HG02852 (cell line): ENCODE results near the gene MEF2D.

Experiments
- ATAC-seq: cut with Tn5 transposase; IDR thresholded peaks from one replicate; pipeline ENCODE4 v1.9.1; 2021; ENCODE audit warnings: mild to moderate bottlenecking, moderate library complexity; ENCODE audit not compliant: unreplicated experiment

The MEF2D gene

GRCh38 chr1:156471496-156472490 is 28.8 kb downstream of the MEF2D start:
- no peak for ATAC-seq

- no peak for ATAC-seq
These were observed 30.1 kb downstream of the MEF2D start for GRCh38 chr1:156470473-156470872.

GRCh38 chr1:156468693-156469345 is 31.8 kb downstream of the MEF2D start:
- no peak for ATAC-seq

GRCh38 chr1:156467906-156468305 is 32.7 kb downstream of the MEF2D start:
- ATAC-seq = no peak

- ATAC-seq = no peak
These were observed 33.2 kb downstream of the MEF2D start for GRCh38 chr1:156467385-156467784.

- ATAC-seq = no peak
These were observed 34.7 kb downstream of the MEF2D start for GRCh38 chr1:156465747-156466365.

GRCh38 chr1:156464825-156465452 is 35.6 kb downstream of the MEF2D start:
- ATAC-seq = no peak

- no peak for ATAC-seq
These were observed 36.2 kb downstream of the MEF2D start for GRCh38 chr1:156464335-156464734.

GRCh38 chr1:156463874-156464273 is 36.7 kb downstream of the MEF2D start:
- ATAC-seq = no peak

GRCh38 chr1:156462954-156463795 is 37.4 kb downstream of the MEF2D start:
- ATAC-seq = no peak

GRCh38 chr1:156461781-156462647 is 38.6 kb downstream of the MEF2D start:
- ATAC-seq = no peak

- no peak for ATAC-seq
These were observed 39.5 kb downstream of the MEF2D start for GRCh38 chr1:156461109-156461508.

GRCh38 chr1:156460525-156460924 is 40.0 kb downstream of the MEF2D start:
- ATAC-seq = no peak

- ATAC-seq = no peak
These were observed 42.4 kb downstream of the MEF2D start for GRCh38 chr1:156458181-156458503.

GRCh38 chr1:156456625-156457465 is 43.7 kb downstream of the MEF2D start:
- ATAC-seq = peak; percentile 73

GRCh38 chr1:156455362-156455761 is 45.2 kb downstream of the MEF2D start:
- no peak for ATAC-seq

GRCh38 chr1:156452907-156453306 is 47.7 kb downstream of the MEF2D start:
- no peak for ATAC-seq

- no peak for ATAC-seq
These were observed 48.9 kb downstream of the MEF2D start for GRCh38 chr1:156451505-156452160.
